ENCODE data around the gene POTEJ.
"Not testable (repeated sequence)": the region's sequence is repeated elsewhere in the genome, so short reads cannot be mapped to it uniquely, and the experiment has no call there.

POTEJ gene

GRCh38 chr2:130596757-130597156 lies 14.5 kb upstream of the POTEJ start:
- H4K12ac ChIP-seq (ENCODE audit: low read depth, low read length); H3K36me3 ChIP-seq (ENCODE audit: control insufficient read depth in 1 of 2, insufficient read depth in 2 of 2, low read length in 2 of 2); H3K27me3 ChIP-seq (ENCODE audit: insufficient read depth, low read length); H3K14ac ChIP-seq (ENCODE audit: low read length); H4K91ac ChIP-seq (ENCODE audit: low read depth, low read length); H2BK120ac ChIP-seq (ENCODE audit: insufficient read depth, low read length, poor library complexity); H3K4me3 ChIP-seq (ENCODE audit: low read depth, low read length); H3K79me1 ChIP-seq (ENCODE audit: low read length); H3K79me2 ChIP-seq (ENCODE audit: control insufficient read depth, insufficient read depth, low read length, poor library complexity); H4K8ac ChIP-seq (ENCODE audit: low read depth, low read length); H3K27ac ChIP-seq (ENCODE audit: low read depth, low read length); H2AFZ ChIP-seq (ENCODE audit: insufficient read depth, low read length, poor library complexity); H3K4ac ChIP-seq (ENCODE audit: low read depth, low read length); H3K9ac ChIP-seq (ENCODE audit: low read length); H3K4me1 ChIP-seq (ENCODE audit: control insufficient read depth in 1 of 2, insufficient read depth in 2 of 2, low read length in 2 of 2); H3K9me3 ChIP-seq (ENCODE audit: insufficient read depth, low read depth, low read length); H3K18ac ChIP-seq (ENCODE audit: low read length); H2BK5ac ChIP-seq (ENCODE audit: low read depth, low read length, poor library complexity); H3K23ac ChIP-seq (ENCODE audit: low read length); H3K4me2 ChIP-seq (ENCODE audit: low read length); H2BK12ac ChIP-seq (ENCODE audit: low read length); H2AK5ac ChIP-seq (ENCODE audit: low read length); DNase-seq: not testable (repeated sequence)
- no CpG with 5 or more reads among the region's 6 CpGs for WGBS (ENCODE audit: extremely low coverage, insufficient coverage, insufficient read length)

DNA sequence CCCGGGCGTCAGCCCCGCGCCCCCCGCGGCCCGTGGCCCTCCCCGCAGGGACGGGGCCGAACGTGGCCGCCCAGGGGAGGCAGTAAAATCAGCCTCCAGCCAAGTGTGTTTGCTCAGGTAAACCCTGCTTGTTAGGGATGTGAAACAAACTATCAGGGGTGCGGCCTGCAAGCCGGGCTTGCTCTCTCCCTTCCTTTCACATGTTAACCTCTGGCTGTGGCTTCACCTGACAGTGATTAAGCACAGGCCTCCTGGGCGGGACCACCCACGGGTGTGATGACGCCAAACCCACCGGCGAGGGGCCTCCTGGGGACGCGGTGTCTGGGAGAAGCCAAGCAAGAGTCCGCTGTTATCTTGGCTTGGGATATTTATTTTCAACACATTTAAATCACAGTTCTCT lies 13.2 kb upstream of the POTEJ start:
- not testable (repeated sequence) for H3K4me3 ChIP-seq (ENCODE audit: low read depth, low read length); H3K9ac ChIP-seq (ENCODE audit: low read length); H4K8ac ChIP-seq (ENCODE audit: low read depth, low read length); H3K14ac ChIP-seq (ENCODE audit: low read length); DNase-seq; H3K27ac ChIP-seq (ENCODE audit: low read depth, low read length); H3K79me2 ChIP-seq (ENCODE audit: control insufficient read depth, insufficient read depth, low read length, poor library complexity); H3K4me1 ChIP-seq (ENCODE audit: control insufficient read depth in 1 of 2, insufficient read depth in 2 of 2, low read length in 2 of 2); H4K91ac ChIP-seq (ENCODE audit: low read depth, low read length); H3K18ac ChIP-seq (ENCODE audit: low read length); H2BK5ac ChIP-seq (ENCODE audit: low read depth, low read length, poor library complexity); H3K4ac ChIP-seq (ENCODE audit: low read depth, low read length); H2AK5ac ChIP-seq (ENCODE audit: low read length); H3K23ac ChIP-seq (ENCODE audit: low read length); H4K12ac ChIP-seq (ENCODE audit: low read depth, low read length); H3K79me1 ChIP-seq (ENCODE audit: low read length); H3K4me2 ChIP-seq (ENCODE audit: low read length); H2BK12ac ChIP-seq (ENCODE audit: low read length); H3K27me3 ChIP-seq (ENCODE audit: insufficient read depth, low read length); H2AFZ ChIP-seq (ENCODE audit: insufficient read depth, low read length, poor library complexity); H3K36me3 ChIP-seq (ENCODE audit: control insufficient read depth in 1 of 2, insufficient read depth in 2 of 2, low read length in 2 of 2); H3K9me3 ChIP-seq (ENCODE audit: insufficient read depth, low read depth, low read length); H2BK120ac ChIP-seq (ENCODE audit: insufficient read depth, low read length, poor library complexity)
- whole genome bisulfite sequencing (ENCODE audit: extremely low coverage, insufficient coverage, insufficient read length), result no CpG with 5 or more reads among the region's 22 CpGs

DNA sequence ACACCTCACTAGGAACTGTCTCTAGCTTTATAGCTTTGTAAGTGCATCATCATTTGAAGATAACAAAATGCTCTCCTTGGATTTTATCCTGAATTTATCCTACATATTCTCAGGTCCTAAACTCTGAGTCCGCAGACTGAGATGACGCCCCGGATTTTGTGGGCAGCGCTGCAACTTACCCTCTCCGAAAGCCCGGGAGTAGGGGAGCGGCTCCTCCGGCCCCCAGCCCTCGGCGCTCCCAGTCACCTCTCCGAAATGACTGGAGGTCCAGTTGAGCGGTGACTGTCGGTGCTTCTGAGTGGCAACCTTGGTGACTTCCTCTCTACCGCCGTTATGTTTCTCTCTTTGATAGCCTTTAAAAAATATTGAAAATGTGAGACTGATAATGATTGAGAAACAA lies 12.8 kb upstream of the POTEJ start:
- DNase-seq; H3K27ac ChIP-seq (ENCODE audit: low read depth, low read length); H2BK5ac ChIP-seq (ENCODE audit: low read depth, low read length, poor library complexity); H3K18ac ChIP-seq (ENCODE audit: low read length); H2BK120ac ChIP-seq (ENCODE audit: insufficient read depth, low read length, poor library complexity); H3K4me1 ChIP-seq (ENCODE audit: control insufficient read depth in 1 of 2, insufficient read depth in 2 of 2, low read length in 2 of 2); H3K14ac ChIP-seq (ENCODE audit: low read length); H3K4me3 ChIP-seq (ENCODE audit: low read depth, low read length); H3K4ac ChIP-seq (ENCODE audit: low read depth, low read length); H3K36me3 ChIP-seq (ENCODE audit: control insufficient read depth in 1 of 2, insufficient read depth in 2 of 2, low read length in 2 of 2); H2BK12ac ChIP-seq (ENCODE audit: low read length); H3K4me2 ChIP-seq (ENCODE audit: low read length); H3K79me1 ChIP-seq (ENCODE audit: low read length); H2AFZ ChIP-seq (ENCODE audit: insufficient read depth, low read length, poor library complexity); H3K9me3 ChIP-seq (ENCODE audit: insufficient read depth, low read depth, low read length); H4K91ac ChIP-seq (ENCODE audit: low read depth, low read length); H2AK5ac ChIP-seq (ENCODE audit: low read length); H3K79me2 ChIP-seq (ENCODE audit: control insufficient read depth, insufficient read depth, low read length, poor library complexity); H4K12ac ChIP-seq (ENCODE audit: low read depth, low read length); H3K27me3 ChIP-seq (ENCODE audit: insufficient read depth, low read length); H4K8ac ChIP-seq (ENCODE audit: low read depth, low read length); H3K9ac ChIP-seq (ENCODE audit: low read length); H3K23ac ChIP-seq (ENCODE audit: low read length): not testable (repeated sequence)
- WGBS (ENCODE audit: extremely low coverage, insufficient coverage, insufficient read length), result no CpG with 5 or more reads among the region's 15 CpGs

GRCh38 chr2:130599393-130599792 lies 11.8 kb upstream of the POTEJ start, which contains the start of gene CFC1:
CFC1 (minus strand) TSS chr2:130599575; CDS start chr2:130599287, 288 bp downstream.
- H3K79me1 ChIP-seq (ENCODE audit: low read length); H3K27me3 ChIP-seq (ENCODE audit: insufficient read depth, low read length); H3K79me2 ChIP-seq (ENCODE audit: control insufficient read depth, insufficient read depth, low read length, poor library complexity); H3K36me3 ChIP-seq (ENCODE audit: control insufficient read depth in 1 of 2, insufficient read depth in 2 of 2, low read length in 2 of 2); H3K27ac ChIP-seq (ENCODE audit: low read depth, low read length); H4K12ac ChIP-seq (ENCODE audit: low read depth, low read length); H3K14ac ChIP-seq (ENCODE audit: low read length); H4K8ac ChIP-seq (ENCODE audit: low read depth, low read length); H2BK12ac ChIP-seq (ENCODE audit: low read length); H3K4ac ChIP-seq (ENCODE audit: low read depth, low read length); H3K9ac ChIP-seq (ENCODE audit: low read length); H3K9me3 ChIP-seq (ENCODE audit: insufficient read depth, low read depth, low read length); DNase-seq; H3K18ac ChIP-seq (ENCODE audit: low read length); H3K4me2 ChIP-seq (ENCODE audit: low read length); H2AK5ac ChIP-seq (ENCODE audit: low read length); H2AFZ ChIP-seq (ENCODE audit: insufficient read depth, low read length, poor library complexity); H3K23ac ChIP-seq (ENCODE audit: low read length); H2BK5ac ChIP-seq (ENCODE audit: low read depth, low read length, poor library complexity); H3K4me1 ChIP-seq (ENCODE audit: control insufficient read depth in 1 of 2, insufficient read depth in 2 of 2, low read length in 2 of 2); H3K4me3 ChIP-seq (ENCODE audit: low read depth, low read length); H4K91ac ChIP-seq (ENCODE audit: low read depth, low read length); H2BK120ac ChIP-seq (ENCODE audit: insufficient read depth, low read length, poor library complexity): not testable (repeated sequence)
- WGBS (ENCODE audit: extremely low coverage, insufficient coverage, insufficient read length), result no CpG with 5 or more reads among the region's 6 CpGs

All from trophoblast cell (in vitro differentiated cells and primary cell).